Measurements from ENCODE around the gene IL3.

IL3 gene

DNA sequence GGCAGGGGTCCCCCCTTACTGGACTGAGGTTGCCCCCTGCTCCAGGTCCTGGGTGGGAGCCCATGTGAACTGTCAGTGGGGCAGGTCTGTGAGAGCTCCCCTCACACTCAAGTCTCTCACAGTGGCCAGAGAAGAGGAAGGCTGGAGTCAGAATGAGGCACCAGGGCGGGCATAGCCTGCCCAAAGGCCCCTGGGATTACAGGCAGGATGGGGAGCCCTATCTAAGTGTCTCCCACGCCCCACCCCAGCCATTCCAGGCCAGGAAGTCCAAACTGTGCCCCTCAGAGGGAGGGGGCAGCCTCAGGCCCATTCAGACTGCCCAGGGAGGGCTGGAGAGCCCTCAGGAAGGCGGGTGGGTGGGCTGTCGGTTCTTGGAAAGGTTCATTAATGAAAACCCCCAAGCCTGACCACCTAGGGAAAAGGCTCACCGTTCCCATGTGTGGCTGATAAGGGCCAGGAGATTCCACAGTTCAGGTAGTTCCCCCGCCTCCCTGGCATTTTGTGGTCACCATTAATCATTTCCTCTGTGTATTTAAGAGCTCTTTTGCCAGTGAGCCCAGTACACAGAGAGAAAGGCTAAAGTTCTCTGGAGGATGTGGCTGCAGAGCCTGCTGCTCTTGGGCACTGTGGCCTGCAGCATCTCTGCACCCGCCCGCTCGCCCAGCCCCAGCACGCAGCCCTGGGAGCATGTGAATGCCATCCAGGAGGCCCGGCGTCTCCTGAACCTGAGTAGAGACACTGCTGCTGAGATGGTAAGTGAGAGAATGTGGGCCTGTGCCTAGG, 13.0 kb downstream of the IL3 start, which contains the start of gene CSF2:
Gene CSF2, plus strand, starts transcription at position 559 of the 783 bp plus-strand sequence. Its CDS starts 35 bp downstream, at position 594.
- no peak within 1 kb of the TSS for H3K4me3 ChIP-seq
- TF ChIP-seq CTCF (IDR thresholded peaks at IDR 0.05) = no peak
- DNase-seq (ENCODE audit: low spot score) = no peak
- H3K27ac ChIP-seq = no peak within 1 kb of the TSS

DNA sequence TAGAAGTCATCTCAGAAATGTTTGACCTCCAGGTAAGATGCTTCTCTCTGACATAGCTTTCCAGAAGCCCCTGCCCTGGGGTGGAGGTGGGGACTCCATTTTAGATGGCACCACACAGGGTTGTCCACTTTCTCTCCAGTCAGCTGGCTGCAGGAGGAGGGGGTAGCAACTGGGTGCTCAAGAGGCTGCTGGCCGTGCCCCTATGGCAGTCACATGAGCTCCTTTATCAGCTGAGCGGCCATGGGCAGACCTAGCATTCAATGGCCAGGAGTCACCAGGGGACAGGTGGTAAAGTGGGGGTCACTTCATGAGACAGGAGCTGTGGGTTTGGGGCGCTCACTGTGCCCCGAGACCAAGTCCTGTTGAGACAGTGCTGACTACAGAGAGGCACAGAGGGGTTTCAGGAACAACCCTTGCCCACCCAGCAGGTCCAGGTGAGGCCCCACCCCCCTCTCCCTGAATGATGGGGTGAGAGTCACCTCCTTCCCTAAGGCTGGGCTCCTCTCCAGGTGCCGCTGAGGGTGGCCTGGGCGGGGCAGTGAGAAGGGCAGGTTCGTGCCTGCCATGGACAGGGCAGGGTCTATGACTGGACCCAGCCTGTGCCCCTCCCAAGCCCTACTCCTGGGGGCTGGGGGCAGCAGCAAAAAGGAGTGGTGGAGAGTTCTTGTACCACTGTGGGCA, 13.8 kb downstream of the IL3 start:
- Histone ChIP-seq H3K27ac (no peak overlapping the region), H3K4me3 (no peak overlapping the region)
- no peak for DNase-seq (ENCODE audit: low spot score)
- no peak for TF ChIP-seq CTCF (IDR thresholded peaks at IDR 0.05)

DNA sequence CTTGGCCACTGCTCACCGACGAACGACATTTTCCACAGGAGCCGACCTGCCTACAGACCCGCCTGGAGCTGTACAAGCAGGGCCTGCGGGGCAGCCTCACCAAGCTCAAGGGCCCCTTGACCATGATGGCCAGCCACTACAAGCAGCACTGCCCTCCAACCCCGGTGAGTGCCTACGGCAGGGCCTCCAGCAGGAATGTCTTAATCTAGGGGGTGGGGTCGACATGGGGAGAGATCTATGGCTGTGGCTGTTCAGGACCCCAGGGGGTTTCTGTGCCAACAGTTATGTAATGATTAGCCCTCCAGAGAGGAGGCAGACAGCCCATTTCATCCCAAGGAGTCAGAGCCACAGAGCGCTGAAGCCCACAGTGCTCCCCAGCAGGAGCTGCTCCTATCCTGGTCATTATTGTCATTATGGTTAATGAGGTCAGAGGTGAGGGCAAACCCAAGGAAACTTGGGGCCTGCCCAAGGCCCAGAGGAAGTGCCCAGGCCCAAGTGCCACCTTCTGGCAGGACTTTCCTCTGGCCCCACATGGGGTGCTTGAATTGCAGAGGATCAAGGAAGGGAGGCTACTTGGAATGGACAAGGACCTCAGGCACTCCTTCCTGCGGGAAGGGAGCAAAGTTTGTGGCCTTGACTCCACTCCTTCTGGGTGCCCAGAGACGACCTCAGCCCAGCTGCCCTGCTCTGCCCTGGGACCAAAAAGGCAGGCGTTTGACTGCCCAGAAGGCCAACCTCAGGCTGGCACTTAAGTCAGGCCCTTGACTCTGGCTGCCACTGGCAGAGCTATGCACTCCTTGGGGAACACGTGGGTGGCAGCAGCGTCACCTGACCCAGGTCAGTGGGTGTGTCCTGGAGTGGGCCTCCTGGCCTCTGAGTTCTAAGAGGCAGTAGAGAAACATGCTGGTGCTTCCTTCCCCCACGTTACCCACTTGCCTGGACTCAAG, 14.6 kb downstream of the IL3 start:
- Histone ChIP-seq H3K27ac (no peak overlapping the region), H3K4me3 (no peak overlapping the region)
- no peak for TF ChIP-seq CTCF (IDR thresholded peaks at IDR 0.05)
- DNase-seq (ENCODE audit: low spot score) = no peak

DNA sequence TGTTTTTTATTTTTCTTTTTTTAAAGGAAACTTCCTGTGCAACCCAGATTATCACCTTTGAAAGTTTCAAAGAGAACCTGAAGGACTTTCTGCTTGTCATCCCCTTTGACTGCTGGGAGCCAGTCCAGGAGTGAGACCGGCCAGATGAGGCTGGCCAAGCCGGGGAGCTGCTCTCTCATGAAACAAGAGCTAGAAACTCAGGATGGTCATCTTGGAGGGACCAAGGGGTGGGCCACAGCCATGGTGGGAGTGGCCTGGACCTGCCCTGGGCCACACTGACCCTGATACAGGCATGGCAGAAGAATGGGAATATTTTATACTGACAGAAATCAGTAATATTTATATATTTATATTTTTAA, 15.2 kb downstream of the IL3 start:
- DNase-seq (ENCODE audit: low spot score) = no peak
- H3K27ac ChIP-seq = no peak overlapping the region
- TF ChIP-seq CTCF (IDR thresholded peaks at IDR 0.05) = no peak
- no peak overlapping the region for H3K4me3 ChIP-seq

GRCh38 chr5:132076202-132076830, 15.9 kb downstream of the IL3 start:
- H3K27ac ChIP-seq = no peak overlapping the region
- DNase-seq (ENCODE audit: low spot score) = no peak
- H3K4me3 ChIP-seq = no peak overlapping the region
- no peak for TF ChIP-seq CTCF (IDR thresholded peaks at IDR 0.05)

DNA sequence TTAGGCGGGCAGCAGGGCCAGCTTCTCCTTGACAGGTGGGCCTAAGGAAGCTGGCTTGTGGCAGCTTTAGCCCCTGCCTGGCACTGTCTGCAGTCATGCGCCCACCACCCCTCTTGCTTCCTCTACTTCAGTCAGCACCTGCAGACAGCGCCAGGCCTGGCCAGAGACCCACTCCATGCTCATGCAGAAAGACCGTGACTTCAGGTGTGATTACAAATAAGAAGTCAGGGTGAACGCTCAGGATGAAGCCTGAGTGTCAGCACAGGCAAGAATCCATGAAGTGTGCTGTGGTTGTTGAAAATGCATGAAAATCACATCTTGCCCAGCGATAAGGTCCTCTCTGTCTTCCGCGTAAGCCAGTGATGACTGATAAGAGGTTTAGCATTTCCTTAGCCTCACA, 16.5 kb downstream of the IL3 start:
- Histone ChIP-seq H3K27ac (no peak overlapping the region), H3K4me3 (no peak overlapping the region)
- DNase-seq (ENCODE audit: low spot score) = no peak
- no peak for TF ChIP-seq CTCF (IDR thresholded peaks at IDR 0.05)
